Activated CD8-positive, alpha-beta memory T cell treated with anti-CD3 and anti-CD28 coated beads for 4 hours (primary cell): ENCODE results near the gene MARK3.

Experiments
- DNase-seq, 2 donors: peaks; one replicate each; pipeline ENCODE4 v3.0.0-alpha.2; 2020; ENCODE audit warnings: low read depth in 2 of 2

MARK3 gene

GRCh38 chr14:103526247-103526913 is 141.2 kb downstream of the MARK3 start:
- no peak for DNase-seq

- no peak for DNase-seq
Observed at GRCh38 chr14:103526914-103527248, 141.7 kb downstream of the MARK3 start.

- DNase-seq = no peak
Observed at GRCh38 chr14:103527408-103528145, 142.4 kb downstream of the MARK3 start.

GRCh38 chr14:103528146-103528586 is 143.0 kb downstream of the MARK3 start:
- DNase-seq = no peak

- DNase-seq = peak; percentile 61 to 63
Observed at GRCh38 chr14:103528587-103529382, 143.6 kb downstream of the MARK3 start, which contains the start of gene TRMT61A. TRMT61A (plus strand) TSS chr14:103529196; CDS start chr14:103529979, 783 bp downstream.

- DNase-seq = no peak
Observed at GRCh38 chr14:103529383-103530365, 144.5 kb downstream of the MARK3 start.

- DNase-seq = no peak
Observed at GRCh38 chr14:103530390-103530789, 145.2 kb downstream of the MARK3 start.

- no peak for DNase-seq
Observed at GRCh38 chr14:103530831-103531230, 145.6 kb downstream of the MARK3 start.

GRCh38 chr14:103531421-103532215 is 146.4 kb downstream of the MARK3 start:
- no peak for DNase-seq

- DNase-seq = no peak
Observed at GRCh38 chr14:103532216-103533136, 147.3 kb downstream of the MARK3 start.

GRCh38 chr14:103533137-103533998 is 148.2 kb downstream of the MARK3 start:
- no peak for DNase-seq

- DNase-seq = no peak
Observed at GRCh38 chr14:103533999-103534575, 148.9 kb downstream of the MARK3 start.

- DNase-seq = no peak
Observed at GRCh38 chr14:103534576-103535061, 149.4 kb downstream of the MARK3 start.

GRCh38 chr14:103535081-103535890 is 150.1 kb downstream of the MARK3 start:
- no peak for DNase-seq

- DNase-seq = no peak
Observed at GRCh38 chr14:103535891-103536565, 150.8 kb downstream of the MARK3 start.

GRCh38 chr14:103536693-103537092 is 151.5 kb downstream of the MARK3 start:
- DNase-seq = no peak
